Natural killer cell treated with Interleukin-12 subunit alpha and Interleukin-12 subunit beta and Interleukin-15 and Interleukin-18, amount 100 ng/mL, for 72 hours (primary cell): ENCODE data around the gene FBXO17. TPM values are rescaled to one million over a fixed set of nuclear protein-coding genes. Genes with fewer than 3 reads are reported as not detected.

ENCODE experiments used
- ATAC-seq, 2 donors: fragments of 150-1000 bp; cut with Tn5 transposase in 1 of 2; sonication (Bioruptor Pico), chemical (Tn5 transposase) in 1 of 2; 2 replicates each; pipeline ENCODE4 v1.10.0; 2021
- DNase-seq: peaks from one replicate; pipeline ENCODE4 v3.0.0; 2022; ENCODE audit warnings: low spot score
- H3K27ac Mint-ChIP-seq, 2 donors: 1 replicate in 1 of 2; 2 replicates in 1 of 2; pipeline ENCODE4 v1.8.0; 2022; ENCODE audit warnings: mixed read lengths in 2 of 2, mild to moderate bottlenecking in 1 of 2, moderate library complexity in 1 of 2
- H3K27me3 Mint-ChIP-seq, 2 donors: 1 replicate in 1 of 2; 2 replicates in 1 of 2; pipeline ENCODE4 v1.8.0; 2022; ENCODE audit warnings: mixed read lengths in 2 of 2
- H3K36me3 Mint-ChIP-seq: one replicate; pipeline ENCODE4 v1.8.0; 2022; ENCODE audit warnings: mixed read lengths
- H3K4me1 Mint-ChIP-seq, 2 donors: 1 replicate in 1 of 2; 2 replicates in 1 of 2; pipeline ENCODE4 v1.8.0; 2022; ENCODE audit warnings: low read depth in 2 of 2, mixed read lengths in 2 of 2, mild to moderate bottlenecking in 1 of 2
- H3K4me3 Mint-ChIP-seq: one replicate; pipeline ENCODE4 v1.8.0; 2022; ENCODE audit warnings: mixed read lengths
- H3K9me3 Mint-ChIP-seq: 2 replicates; pipeline ENCODE4 v1.8.0; 2022; ENCODE audit warnings: mixed read lengths
- total RNA-seq, 2 donors: library from RNA; stranded (reverse); gene quantifications; one replicate each; pipeline ENCODE4 v1.2.3, GENCODE V29; 2022

FBXO17 gene
- total RNA-seq, 2 donors from 2014 or later, result not detected

GRCh38 chr19:38893341-38893771 lies 82.2 kb downstream of the FBXO17 start:
- H3K27me3 Mint-ChIP-seq, result no peaks in the 10 kb centered on the region

DNA sequence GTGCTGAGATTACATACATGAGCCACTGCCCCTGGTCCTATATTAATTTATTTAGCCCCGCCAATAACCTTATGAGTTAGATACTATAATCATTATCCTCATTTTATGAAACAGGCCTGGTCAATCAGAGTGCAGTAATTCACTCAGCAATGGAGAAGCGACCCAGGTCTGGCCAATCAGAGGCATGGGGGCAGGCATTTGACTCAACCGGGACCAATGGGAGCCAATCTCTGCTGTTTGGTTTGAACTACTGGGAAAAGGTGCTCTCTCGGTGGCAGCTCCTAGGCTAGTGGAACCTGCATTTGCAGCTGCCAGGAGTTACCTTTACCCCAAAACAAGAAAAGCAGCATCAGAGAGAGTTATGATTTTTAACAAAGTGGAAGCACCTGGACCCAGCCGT lies 82.7 kb downstream of the FBXO17 start:
- no peaks in the 10 kb centered on the region for H3K9me3 Mint-ChIP-seq
- DNase-seq, result no peak
- no peaks in the 10 kb centered on the region for H3K36me3 Mint-ChIP-seq
- H3K4me3 Mint-ChIP-seq, result no peak overlapping the region
- no peak for ATAC-seq
- H3K4me1 Mint-ChIP-seq, result peaks cover 22 to 25% of the 10 kb centered on the region in 2 donors
- H3K27me3 Mint-ChIP-seq, result no peaks in the 10 kb centered on the region
- no peak overlapping the region for H3K27ac Mint-ChIP-seq

More at GRCh38 chr19:38893341-38893771, 82.2 kb downstream of the FBXO17 start:
- H3K4me3 Mint-ChIP-seq, result no peak overlapping the region
- ATAC-seq (no peak), DNase-seq (no peak)
- H3K36me3 Mint-ChIP-seq, result no peaks in the 10 kb centered on the region
- H3K9me3 Mint-ChIP-seq, result no peaks in the 10 kb centered on the region
- no peak overlapping the region for H3K27ac Mint-ChIP-seq
- H3K4me1 Mint-ChIP-seq, result peaks cover 27 to 30% of the 10 kb centered on the region in 2 donors

GRCh38 chr19:38891771-38892170 lies 83.8 kb downstream of the FBXO17 start:
- no peak for DNase-seq
- H3K4me1 Mint-ChIP-seq, result peaks cover 13 to 14% of the 10 kb centered on the region in 2 donors
- ATAC-seq, result no peak
- H3K4me3 Mint-ChIP-seq, result no peak overlapping the region
- no peak overlapping the region for H3K27ac Mint-ChIP-seq
- H3K27me3 Mint-ChIP-seq, result no peaks in the 10 kb centered on the region
- H3K9me3 Mint-ChIP-seq, result no peaks in the 10 kb centered on the region
- H3K36me3 Mint-ChIP-seq, result no peaks in the 10 kb centered on the region

Other genes starting within 250 kb of the FBXO17 start
- 10 to 100 TPM in 1 of 2 donors, 1 to 10 TPM in 1; 3.6 to 10.4 TPM for gene CAPN12, start 231.3 kb downstream of the FBXO17 start, total RNA-seq
- gene LGALS7, start 202.2 kb downstream of the FBXO17 start, total RNA-seq, result not detected
- gene LGALS7B, start 186.5 kb downstream of the FBXO17 start, total RNA-seq, result not detected
- gene LGALS4, start 162.8 kb downstream of the FBXO17 start, total RNA-seq, result 1 to 10 TPM; 1.6 to 1.7 TPM
- 100 to 1,000 TPM; 104 to 163 TPM for gene ECH1, start 143.9 kb downstream of the FBXO17 start, total RNA-seq
- gene HNRNPL, start 125.8 kb downstream of the FBXO17 start, total RNA-seq, result 100 to 1,000 TPM; 559 to 561 TPM
- 10 to 100 TPM; 58.1 to 63.8 TPM for gene RINL, start 97.5 kb downstream of the FBXO17 start, total RNA-seq
- gene SIRT2, start 76.1 kb downstream of the FBXO17 start, total RNA-seq, result 10 to 100 TPM; 60.9 to 87.3 TPM
- 100 to 1,000 TPM; 106 to 108 TPM for gene NFKBIB, start 75.8 kb downstream of the FBXO17 start, total RNA-seq
- 1 to 10 TPM in 1 of 2 donors, under 1 TPM in 1; 0.74 to 1.2 TPM for gene CCER2, start 63.6 kb downstream of the FBXO17 start, total RNA-seq
- gene SARS2, start 45.0 kb downstream of the FBXO17 start, total RNA-seq, result 10 to 100 TPM; 32.4 to 70.3 TPM
- gene MRPS12, start 44.8 kb downstream of the FBXO17 start, total RNA-seq, result 100 to 1,000 TPM in 1 of 2 donors, 10 to 100 TPM in 1; 82.5 to 117 TPM
- gene FBXO27, start 56.8 kb upstream of the FBXO17 start, total RNA-seq, result under 1 TPM; 0.31 to 0.88 TPM
- under 1 TPM in 1 of 2 donors, not detected in 1; 0.36 TPM for gene ACP7, start 108.6 kb upstream of the FBXO17 start, total RNA-seq
- 10 to 100 TPM; 18.3 to 22.9 TPM for gene PAK4, start 150.0 kb upstream of the FBXO17 start, total RNA-seq
- gene NCCRP1, start 221.2 kb upstream of the FBXO17 start, total RNA-seq, result not detected
- gene SYCN, start 228.5 kb upstream of the FBXO17 start, total RNA-seq, result not detected